ENCODE results near the gene GLTP.

DNA sequence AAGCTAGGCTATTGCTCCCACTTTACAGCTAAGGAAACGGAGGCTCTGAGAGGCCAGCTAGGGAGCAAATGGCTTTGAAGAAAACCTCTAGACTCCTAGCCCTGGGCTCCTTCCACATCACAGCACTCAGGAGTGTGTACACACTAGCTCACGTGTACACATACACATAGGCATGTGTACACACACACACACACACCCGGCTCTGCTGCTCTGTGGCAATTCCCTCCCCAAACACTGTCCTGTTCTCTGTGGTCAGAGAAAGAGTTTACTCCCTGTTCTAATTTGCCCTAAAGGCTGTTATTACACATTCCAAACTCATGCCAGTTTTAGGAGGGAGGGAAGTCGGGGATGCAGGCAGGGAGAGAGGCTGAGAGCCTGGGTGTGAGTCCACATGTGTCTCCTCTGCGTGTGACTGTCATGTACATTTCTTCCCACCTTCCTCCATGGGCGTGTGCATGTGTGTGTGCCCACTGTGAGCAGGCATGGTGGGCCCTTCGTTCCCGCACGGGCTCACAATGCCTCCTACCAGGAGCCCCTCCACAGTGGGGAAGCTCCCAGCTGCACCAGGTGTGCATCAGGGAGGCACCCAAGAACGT is 61.3 kb downstream of the GLTP start:
- TF ChIP-seq CTCF (IDR thresholded peaks at IDR 0.05) (no peak), POLR2A (IDR thresholded peaks at IDR 0.05) (no peak)

Measured in heart left ventricle (tissue), 13 donors.